ENCODE data around the gene CPNE5. TPM values are rescaled to one million over a fixed set of nuclear protein-coding genes. Genes with fewer than 3 reads are reported as not detected.
A peak's percentile ranks its signal among the peaks of the same experiment; 100 is the strongest.

Gene CPNE5
- total RNA-seq, 1 donor from 2014 or later, result not detected

DNA sequence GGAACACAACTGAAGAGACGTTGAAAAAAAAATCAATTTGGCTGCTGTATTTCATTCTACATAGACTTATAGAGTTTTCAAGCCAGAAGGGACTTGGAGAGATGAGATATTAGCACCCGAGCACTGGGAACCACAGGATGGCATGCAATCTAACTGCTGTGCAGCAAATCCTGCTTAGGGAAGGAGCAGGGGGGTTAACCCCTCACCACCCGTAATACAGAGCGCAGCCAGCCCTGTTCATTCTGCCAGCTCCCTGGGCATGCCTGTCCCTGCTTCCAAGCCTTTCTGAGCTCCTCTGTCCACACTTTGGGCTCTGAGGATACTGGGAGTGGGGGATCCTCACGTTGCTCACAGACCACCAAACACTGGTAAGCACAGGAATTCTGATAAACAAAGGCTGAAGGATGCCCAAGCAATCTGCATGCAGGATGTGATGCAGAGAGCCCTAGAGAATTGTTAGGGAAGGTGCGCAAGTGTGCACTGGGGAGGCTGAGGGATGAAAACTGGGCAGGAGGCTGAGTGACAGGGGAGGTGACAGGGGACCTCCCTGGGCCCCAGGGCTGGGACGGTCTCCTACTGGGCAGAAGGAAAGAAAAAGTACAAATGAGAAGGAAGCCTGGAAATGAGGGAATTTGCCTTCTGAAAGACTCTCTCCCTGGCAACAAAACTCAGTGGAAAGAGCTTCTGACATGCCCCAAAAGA lies 34.0 kb downstream of the CPNE5 start:
- Histone ChIP-seq H3K27ac (no peak overlapping the region), H3K9ac (no peak overlapping the region), H3K79me2 (ENCODE audit: low read depth) (no peaks in the 10 kb centered on the region), H3K4me3 (no peak overlapping the region), H4K20me1 (ENCODE audit: low read depth) (no peaks in the 10 kb centered on the region), H2AFZ (replicated peaks) (peak overlapping the region; percentile 54), H3K9me3 (ENCODE audit: low read depth) (no peaks in the 10 kb centered on the region), H3K4me1 (peaks cover 27% of the 10 kb centered on the region), H3F3A (ENCODE audit: low read depth) (peaks cover 15% of the 10 kb centered on the region), H3K27me3 (peaks cover 20% of the 10 kb centered on the region), H3K4me2 (peak overlapping the region; percentile 46), H3K36me3 (no peaks in the 10 kb centered on the region)
- Mint-ChIP-seq H3K27me3 (ENCODE audit: insufficient read depth, low read depth) (peaks cover 11% of the 10 kb centered on the region), H3K4me1 (peaks cover 59% of the 10 kb centered on the region), H3K27ac (no peak overlapping the region), H3K36me3 (no peaks in the 10 kb centered on the region), H3K4me3 (no peak overlapping the region), H3K9me3 (no peaks in the 10 kb centered on the region)
- TF ChIP-seq EZH2phosphoT487 (IDR thresholded peaks at IDR 0.05) (no peak), EZH2 (IDR thresholded peaks at IDR 0.05) (no peak)
- TF ChIP-seq, protein P1, sequence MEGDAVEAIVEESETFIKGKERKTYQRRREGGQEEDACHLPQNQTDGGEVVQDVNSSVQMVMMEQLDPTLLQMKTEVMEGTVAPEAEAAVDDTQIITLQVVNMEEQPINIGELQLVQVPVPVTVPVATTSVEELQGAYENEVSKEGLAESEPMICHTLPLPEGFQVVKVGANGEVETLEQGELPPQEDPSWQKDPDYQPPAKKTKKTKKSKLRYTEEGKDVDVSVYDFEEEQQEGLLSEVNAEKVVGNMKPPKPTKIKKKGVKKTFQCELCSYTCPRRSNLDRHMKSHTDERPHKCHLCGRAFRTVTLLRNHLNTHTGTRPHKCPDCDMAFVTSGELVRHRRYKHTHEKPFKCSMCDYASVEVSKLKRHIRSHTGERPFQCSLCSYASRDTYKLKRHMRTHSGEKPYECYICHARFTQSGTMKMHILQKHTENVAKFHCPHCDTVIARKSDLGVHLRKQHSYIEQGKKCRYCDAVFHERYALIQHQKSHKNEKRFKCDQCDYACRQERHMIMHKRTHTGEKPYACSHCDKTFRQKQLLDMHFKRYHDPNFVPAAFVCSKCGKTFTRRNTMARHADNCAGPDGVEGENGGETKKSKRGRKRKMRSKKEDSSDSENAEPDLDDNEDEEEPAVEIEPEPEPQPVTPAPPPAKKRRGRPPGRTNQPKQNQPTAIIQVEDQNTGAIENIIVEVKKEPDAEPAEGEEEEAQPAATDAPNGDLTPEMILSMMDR (IDR thresholded peaks at IDR 0.05), result no peak
- peak; percentile 57 for DNase-seq (ENCODE audit: low spot score)

DNA sequence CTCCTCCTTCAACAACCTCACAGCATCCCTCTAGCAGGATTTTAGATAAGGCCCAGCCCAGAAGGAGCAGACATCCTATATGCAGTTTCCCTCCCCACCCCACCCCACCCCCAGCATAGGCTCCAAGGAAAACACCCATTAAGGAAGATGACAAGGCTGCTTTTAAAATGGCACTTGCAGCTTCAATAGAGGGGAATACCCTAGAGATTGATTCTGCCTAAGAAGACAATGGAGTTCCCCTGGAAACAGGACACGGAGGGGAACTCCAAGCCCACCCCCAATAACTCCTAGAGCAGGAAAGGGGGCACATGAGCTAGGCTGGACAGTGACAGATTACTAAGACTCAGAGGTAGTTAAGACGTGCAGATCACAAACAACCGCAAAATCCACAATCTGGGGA lies 34.7 kb downstream of the CPNE5 start:
- H3K4me3 Mint-ChIP-seq, result peak overlapping the region; percentile 43
- peak overlapping the region; percentile 46 for H3K4me2 ChIP-seq
- DNase-seq (ENCODE audit: low spot score), result no peak
- H3K36me3 Mint-ChIP-seq, result no peaks in the 10 kb centered on the region
- H3K9me3 Mint-ChIP-seq, result no peaks in the 10 kb centered on the region
- no peaks in the 10 kb centered on the region for H3K79me2 ChIP-seq (ENCODE audit: low read depth)
- H2AFZ ChIP-seq (replicated peaks), result no peak overlapping the region
- no peak overlapping the region for H3K27ac ChIP-seq
- H3K4me3 ChIP-seq, result no peak overlapping the region
- TF ChIP-seq EZH2 (IDR thresholded peaks at IDR 0.05), result no peak
- TF ChIP-seq, protein P1 (IDR thresholded peaks at IDR 0.05), result no peak
- no peak for TF ChIP-seq EZH2phosphoT487 (IDR thresholded peaks at IDR 0.05)
- H3K9me3 ChIP-seq (ENCODE audit: low read depth), result no peaks in the 10 kb centered on the region
- peaks cover 11% of the 10 kb centered on the region for H3K27me3 Mint-ChIP-seq (ENCODE audit: insufficient read depth, low read depth)
- no peak overlapping the region for H3K9ac ChIP-seq
- H3K27ac Mint-ChIP-seq, result no peak overlapping the region
- no peaks in the 10 kb centered on the region for H3K36me3 ChIP-seq
- peaks cover 27% of the 10 kb centered on the region for H3K4me1 ChIP-seq
- H3K4me1 Mint-ChIP-seq, result peaks cover 52% of the 10 kb centered on the region
- peaks cover 15% of the 10 kb centered on the region for H3F3A ChIP-seq (ENCODE audit: low read depth)
- no peaks in the 10 kb centered on the region for H4K20me1 ChIP-seq (ENCODE audit: low read depth)
- peaks cover 20% of the 10 kb centered on the region for H3K27me3 ChIP-seq

DNA sequence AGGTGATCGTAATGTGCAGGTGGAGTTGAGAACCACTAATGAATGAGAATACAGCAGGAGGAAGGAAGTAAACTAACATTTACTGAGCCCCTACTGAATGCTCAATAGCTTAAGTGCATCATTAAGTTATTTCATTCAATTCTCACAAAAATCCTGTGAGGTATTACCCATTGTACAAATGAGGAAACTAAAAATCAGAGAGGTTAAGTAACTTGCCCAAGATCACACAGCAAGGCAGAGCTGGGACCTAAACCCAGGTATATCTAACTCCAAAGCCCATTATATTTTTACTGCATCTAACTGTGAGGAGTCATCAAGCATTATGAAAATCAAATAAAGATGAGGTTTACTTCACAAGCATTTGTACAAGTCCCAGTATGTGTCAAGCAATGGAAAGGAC lies 35.3 kb downstream of the CPNE5 start:
- H3K36me3 Mint-ChIP-seq, result no peaks in the 10 kb centered on the region
- H3K4me3 Mint-ChIP-seq, result no peak overlapping the region
- H3K27ac ChIP-seq, result no peak overlapping the region
- H3F3A ChIP-seq (ENCODE audit: low read depth), result peaks cover 15% of the 10 kb centered on the region
- no peaks in the 10 kb centered on the region for H4K20me1 ChIP-seq (ENCODE audit: low read depth)
- H3K4me3 ChIP-seq, result no peak overlapping the region
- H3K4me1 Mint-ChIP-seq, result peaks cover 46% of the 10 kb centered on the region
- no peak for DNase-seq (ENCODE audit: low spot score)
- H3K27ac Mint-ChIP-seq, result no peak overlapping the region
- H3K9me3 Mint-ChIP-seq, result no peaks in the 10 kb centered on the region
- H3K79me2 ChIP-seq (ENCODE audit: low read depth), result no peaks in the 10 kb centered on the region
- no peaks in the 10 kb centered on the region for H3K36me3 ChIP-seq
- H3K4me2 ChIP-seq, result no peak overlapping the region
- no peak overlapping the region for H3K9ac ChIP-seq
- H3K27me3 ChIP-seq, result peaks cover 15% of the 10 kb centered on the region
- no peak overlapping the region for H2AFZ ChIP-seq (replicated peaks)
- no peaks in the 10 kb centered on the region for H3K9me3 ChIP-seq (ENCODE audit: low read depth)
- peaks cover 14% of the 10 kb centered on the region for H3K27me3 Mint-ChIP-seq (ENCODE audit: insufficient read depth, low read depth)
- peaks cover 27% of the 10 kb centered on the region for H3K4me1 ChIP-seq
- TF ChIP-seq EZH2 (IDR thresholded peaks at IDR 0.05) (no peak), EZH2phosphoT487 (IDR thresholded peaks at IDR 0.05) (no peak)
- TF ChIP-seq, protein P1 (IDR thresholded peaks at IDR 0.05), result no peak
